RWPE2 (cell line): ENCODE results near the gene ZBTB7B.
"Not testable (repeated sequence)": the region's sequence is repeated elsewhere in the genome, so short reads cannot be mapped to it uniquely, and the experiment has no call there.

ENCODE experiments used
- ATAC-seq: fragments of 200-7000 bp; cut with Tn5 transposase; 3 replicates; pipeline ENCODE4 v1.9.1; 2021; ENCODE audit warnings: low read depth
- DNase-seq: peaks from one replicate; pipeline ENCODE4 v3.0.0-alpha.2; 2020; ENCODE audit warnings: low spot score
- H3K27ac ChIP-seq: fragments of 450-650 bp; 2 replicates; pipeline ENCODE4 v1.5.1; 2017; ENCODE audit warnings: mild to moderate bottlenecking; ENCODE audit not compliant: poor library complexity, severe bottlenecking
- H3K27me3 ChIP-seq: fragments of 250-450 bp; sonication (Bioruptor Pico); 2 replicates; pipeline ENCODE4 v1.5.1; 2021; ENCODE audit warnings: mild to moderate bottlenecking, moderate library complexity; ENCODE audit not compliant: insufficient read depth, poor library complexity, severe bottlenecking
- H3K36me3 ChIP-seq: fragments of 250-450 bp; sonication (Bioruptor Pico); 2 replicates; pipeline ENCODE4 v1.5.1; 2020; ENCODE audit warnings: low read depth, mild to moderate bottlenecking, moderate library complexity
- H3K4me1 ChIP-seq: fragments of 250-450 bp; sonication (Bioruptor Pico); 2 replicates; pipeline ENCODE4 v1.5.1; 2021; ENCODE audit warnings: mild to moderate bottlenecking, moderate library complexity; ENCODE audit not compliant: insufficient read depth, poor library complexity, severe bottlenecking
- H3K4me3 ChIP-seq: fragments of 250-450 bp; sonication (Bioruptor Pico); 2 replicates; pipeline ENCODE4 v1.5.1; 2021; ENCODE audit warnings: mild to moderate bottlenecking, moderate library complexity; ENCODE audit not compliant: severe bottlenecking
- H3K9me3 ChIP-seq: fragments of 250-450 bp; sonication (Bioruptor Pico); 2 replicates; pipeline ENCODE4 v1.5.1; 2021; ENCODE audit warnings: mild to moderate bottlenecking, moderate library complexity; ENCODE audit not compliant: severe bottlenecking
- CTCF ChIP-seq: fragments of 450-650 bp; IDR thresholded peaks from one replicate; pipeline ENCODE4 v1.5.1; 2017; ENCODE audit warnings: mild to moderate bottlenecking, moderate library complexity; ENCODE audit not compliant: poor library complexity, severe bottlenecking

Gene ZBTB7B

DNA sequence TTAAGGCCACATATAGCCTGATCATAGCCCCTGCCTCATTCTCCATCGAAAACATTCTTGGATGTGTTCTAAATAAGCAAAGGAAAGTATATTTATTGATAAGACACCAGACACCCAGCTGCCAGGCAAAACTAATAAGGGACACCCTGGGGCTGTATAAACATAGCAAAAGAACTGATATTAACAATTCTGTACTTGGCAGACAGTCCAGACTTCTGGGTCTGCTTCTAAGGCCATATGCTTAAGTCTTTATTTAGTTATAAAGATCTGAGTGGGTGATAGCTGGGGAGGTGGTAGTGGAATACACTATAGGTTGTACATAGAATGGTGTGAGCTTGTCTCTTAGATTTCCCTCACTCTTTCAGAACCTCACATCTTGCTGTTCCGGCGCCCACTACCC lies 24.2 kb upstream of the ZBTB7B start:
- no peak overlapping the region for H3K4me3 ChIP-seq
- peaks cover 6% of the 10 kb centered on the region for H3K4me1 ChIP-seq
- no peak for TF ChIP-seq CTCF
- ATAC-seq = no peak
- no peak overlapping the region for H3K27ac ChIP-seq
- peaks cover 43% of the 10 kb centered on the region for H3K36me3 ChIP-seq
- no peak for DNase-seq
- H3K9me3 ChIP-seq = no peaks in the 10 kb centered on the region
- H3K27me3 ChIP-seq = no peaks in the 10 kb centered on the region

- Histone ChIP-seq H3K4me3 (peak overlapping the region; percentile 75), H3K9me3 (no peaks in the 10 kb centered on the region), H3K36me3 (peaks cover 49% of the 10 kb centered on the region), H3K4me1 (peaks cover 10% of the 10 kb centered on the region), H3K27me3 (no peaks in the 10 kb centered on the region), H3K27ac (peak overlapping the region; percentile 67)
- DNase-seq (no peak), ATAC-seq (no peak)
- TF ChIP-seq CTCF = no peak
Observed at GRCh38 chr1:154982341-154982740, 20.3 kb upstream of the ZBTB7B start.

DNA sequence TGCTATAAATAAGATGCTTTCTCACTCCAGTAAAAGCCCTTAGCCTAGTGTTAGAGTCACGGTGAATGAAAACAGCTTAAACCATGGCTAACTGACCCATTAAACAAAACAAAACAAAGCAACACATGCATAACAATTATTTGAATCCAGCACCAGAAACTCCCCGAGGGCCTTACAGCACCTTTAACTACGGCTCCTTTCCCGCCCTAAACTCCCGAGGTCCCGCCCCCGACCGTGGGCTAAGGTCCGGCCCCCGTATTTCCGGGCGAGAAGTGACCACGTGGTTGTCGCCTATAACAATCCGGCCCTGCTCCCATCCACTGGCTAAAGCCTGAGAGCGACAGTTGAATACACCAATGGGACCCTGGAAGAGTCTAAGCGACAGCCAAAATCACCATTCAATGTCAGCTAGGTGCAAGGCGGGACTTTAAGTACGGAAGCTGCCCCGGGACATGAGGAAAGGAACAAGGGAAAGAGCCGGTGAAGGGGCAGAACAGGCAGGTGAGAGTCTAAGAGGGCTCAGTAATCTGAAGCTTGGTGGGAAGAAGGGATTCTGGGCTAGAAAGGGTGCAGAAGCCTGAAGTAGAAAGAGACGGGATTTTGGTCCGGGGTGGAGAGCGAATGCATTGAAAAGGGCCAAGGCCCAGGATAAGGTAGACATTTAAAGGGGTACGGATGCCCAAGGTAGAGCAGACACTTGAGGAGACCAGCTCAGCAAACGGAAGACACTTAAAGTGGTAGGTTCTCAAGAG lies 19.5 kb upstream of the ZBTB7B start, which contains the start of gene FLAD1:
Gene FLAD1 (plus strand): TSS at position 448 of the 752 bp plus-strand sequence. CDS start 351 bp downstream, outside the sequence.
- peaks cover 49% of the 10 kb centered on the region for H3K36me3 ChIP-seq
- ATAC-seq = peak; percentile 99

DNA sequence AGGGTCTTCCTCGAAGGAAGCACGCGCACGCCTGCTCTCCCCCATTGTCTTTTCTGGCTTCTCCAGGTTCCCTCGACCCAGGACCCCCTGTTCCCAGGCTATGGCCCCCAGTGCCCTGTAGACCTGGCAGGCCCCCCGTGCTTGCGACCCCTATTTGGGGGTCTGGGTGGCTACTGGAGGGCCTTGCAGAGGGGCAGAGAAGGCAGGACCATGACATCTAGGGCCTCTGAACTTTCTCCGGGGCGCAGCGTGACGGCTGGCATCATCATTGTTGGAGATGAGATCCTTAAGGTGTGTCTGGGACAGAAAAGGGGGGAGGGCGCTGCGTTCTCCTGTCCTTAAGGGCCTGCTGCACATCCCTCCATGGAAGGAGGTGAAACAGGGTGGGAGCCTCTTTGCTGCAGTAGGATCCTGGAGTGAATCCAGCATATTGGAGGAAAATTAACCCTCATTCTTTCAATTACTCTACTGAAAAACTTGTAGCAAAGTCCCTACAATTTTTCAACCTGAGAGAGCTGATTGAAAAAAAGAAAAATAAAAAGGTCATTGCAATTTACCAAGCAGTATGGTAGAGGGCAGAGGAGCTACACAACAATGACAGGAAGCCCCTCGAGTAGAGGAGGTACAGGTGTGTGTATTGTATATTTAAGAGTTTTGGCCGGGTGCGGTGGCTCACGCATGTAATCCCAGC lies 18.7 kb upstream of the ZBTB7B start:
- H3K4me1 ChIP-seq = peaks cover 10% of the 10 kb centered on the region
- H3K27ac ChIP-seq = peak overlapping the region; percentile 67
- H3K4me3 ChIP-seq = peak overlapping the region; percentile 75
- H3K27me3 ChIP-seq = no peaks in the 10 kb centered on the region
- DNase-seq = peak; percentile 53
- H3K36me3 ChIP-seq = peaks cover 52% of the 10 kb centered on the region
- TF ChIP-seq CTCF = peak; percentile 16
- ATAC-seq = peak; percentile 5; the same call in 1 of the 3 replicates
- H3K9me3 ChIP-seq = no peaks in the 10 kb centered on the region

More for the DNA sequence above, 19.5 kb upstream of the ZBTB7B start, which contains the start of gene FLAD1:
- DNase-seq = peak; percentile 98
- Histone ChIP-seq H3K4me1 (peaks cover 10% of the 10 kb centered on the region), H3K4me3 (peak within 1 kb of the TSS; percentile 75), H3K27me3 (no peaks in the 10 kb centered on the region), H3K27ac (peak within 1 kb of the TSS; percentile 67), H3K9me3 (no peaks in the 10 kb centered on the region)
- TF ChIP-seq CTCF = no peak

- not testable (repeated sequence) for H3K27ac ChIP-seq, H3K9me3 ChIP-seq, DNase-seq, H3K27me3 ChIP-seq, H3K4me3 ChIP-seq, ATAC-seq
- H3K4me1 ChIP-seq = peaks cover 10% of the 10 kb centered on the region
- peaks cover 57% of the 10 kb centered on the region for H3K36me3 ChIP-seq
Observed at GRCh38 chr1:154986736-154987135, 15.9 kb upstream of the ZBTB7B start.
